SK-N-SH treated with all-trans-retinoic acid at 6 μM for 48 hours (cell line): ENCODE measurements around the gene SF3B3.

ENCODE experiments used
- ATAC-seq: fragments of 200-7000 bp; cut with Tn5 transposase; 3 replicates; pipeline ENCODE4 v1.9.1; 2020; ENCODE audit warnings: mild to moderate bottlenecking, moderate library complexity
- ARNTL ChIP-seq: fragments of 450-650 bp; formaldehyde crosslinking; IDR thresholded peaks from 2 replicates; pipeline ENCODE4 v1.5.0; 2020; ENCODE audit warnings: low read depth, mild to moderate bottlenecking, moderate library complexity, borderline replicate concordance
- BACH2 ChIP-seq: fragments of 250-450 bp; sonication (Bioruptor Pico); IDR thresholded peaks from 2 replicates; pipeline ENCODE4 v1.9.0; 2021; ENCODE audit warnings: mild to moderate bottlenecking, borderline replicate concordance
- CSDC2 ChIP-seq: fragments of 250-450 bp; sonication (Bioruptor Pico); IDR thresholded peaks from 2 replicates; pipeline ENCODE4 v1.5.0; 2020; ENCODE audit warnings: mild to moderate bottlenecking, moderate library complexity
- CSRNP3 ChIP-seq: fragments of 250-450 bp; sonication (Bioruptor Pico); IDR thresholded peaks from 2 replicates; pipeline ENCODE4 v1.5.1; 2021; ENCODE audit warnings: mild to moderate bottlenecking, moderate library complexity
- ESRRG ChIP-seq: fragments of 250-450 bp; sonication (Bioruptor Pico); IDR thresholded peaks from 2 replicates; pipeline ENCODE4 v1.6.1; 2021; ENCODE audit warnings: mild to moderate bottlenecking
- GLIS3 ChIP-seq: fragments of 250-450 bp; sonication (Bioruptor Pico); IDR thresholded peaks from 2 replicates; pipeline ENCODE4 v1.5.0; 2020; ENCODE audit warnings: mild to moderate bottlenecking, moderate library complexity
- ISL1 ChIP-seq: fragments of 250-450 bp; sonication (Bioruptor Pico); IDR thresholded peaks from 2 replicates; pipeline ENCODE4 v2.1.2; 2022; ENCODE audit warnings: mild to moderate bottlenecking, moderate library complexity
- OSR1 ChIP-seq: fragments of 250-450 bp; sonication (Bioruptor Pico); IDR thresholded peaks from 2 replicates; pipeline ENCODE4 v1.8.0; 2022; ENCODE audit warnings: moderate library complexity, mild to moderate bottlenecking, inconsistent platforms
- PPARA ChIP-seq: fragments of 250-450 bp; sonication (Bioruptor Pico); IDR thresholded peaks from 2 replicates; pipeline ENCODE4 v1.5.0; 2020; ENCODE audit warnings: mild to moderate bottlenecking, borderline replicate concordance
- RARB ChIP-seq: fragments of 250-450 bp; sonication (Bioruptor Pico); IDR thresholded peaks from 2 replicates; pipeline ENCODE4 v1.8.0; 2021; ENCODE audit warnings: mild to moderate bottlenecking, moderate library complexity
- SNAI2 ChIP-seq: fragments of 250-450 bp; sonication (Bioruptor Pico); IDR thresholded peaks from 2 replicates; pipeline ENCODE4 v1.5.0; 2020; ENCODE audit warnings: mild to moderate bottlenecking, moderate library complexity
- TCF4 ChIP-seq: fragments of 250-450 bp; sonication (Bioruptor Pico); IDR thresholded peaks from 2 replicates; pipeline ENCODE4 v1.8.0; 2021; ENCODE audit warnings: mild to moderate bottlenecking, moderate library complexity, borderline replicate concordance
- TOX ChIP-seq: fragments of 250-450 bp; sonication (Bioruptor Pico); IDR thresholded peaks from 2 replicates; pipeline ENCODE4 v1.8.0; 2021; ENCODE audit warnings: mild to moderate bottlenecking, moderate library complexity, borderline replicate concordance
- ZC3H10 ChIP-seq: fragments of 250-450 bp; sonication (Bioruptor Pico); IDR thresholded peaks from 2 replicates; pipeline ENCODE4 v1.5.1; 2021; ENCODE audit warnings: mild to moderate bottlenecking, moderate library complexity
- ZNF565 ChIP-seq: fragments of 450-650 bp; formaldehyde crosslinking; conservative IDR thresholded peaks from 2 replicates; pipeline ENCODE4 v1.5.0; 2020; ENCODE audit warnings: low read depth, mild to moderate bottlenecking, moderate library complexity
- ZNF70 ChIP-seq: fragments of 450-650 bp; formaldehyde crosslinking; IDR thresholded peaks from 2 replicates; pipeline ENCODE4 v1.5.0; 2020; ENCODE audit warnings: mild to moderate bottlenecking, moderate library complexity
- ZNF8 ChIP-seq: fragments of 450-650 bp; formaldehyde crosslinking; IDR thresholded peaks from 2 replicates; pipeline ENCODE4 v1.5.0; 2020; ENCODE audit warnings: mild to moderate bottlenecking, moderate library complexity
- TF ChIP-seq, protein P1 (sequence below): fragments of 250-450 bp; sonication (Bioruptor Pico); IDR thresholded peaks from 2 replicates; pipeline ENCODE4 v1.5.0; 2020; ENCODE audit warnings: mild to moderate bottlenecking, moderate library complexity
- TF ChIP-seq, protein P2 (sequence below): fragments of 250-450 bp; sonication (Bioruptor Pico); IDR thresholded peaks from 2 replicates; pipeline ENCODE4 v1.8.0; 2020; ENCODE audit warnings: mild to moderate bottlenecking, moderate library complexity, borderline replicate concordance
- TF ChIP-seq, protein P3 (sequence below): fragments of 250-450 bp; sonication (Bioruptor Pico); IDR thresholded peaks from 2 replicates; pipeline ENCODE4 v1.5.1; 2020; ENCODE audit warnings: low read depth, mild to moderate bottlenecking, moderate library complexity

Gene SF3B3

GRCh38 chr16:70565053-70565452, 41.4 kb downstream of the SF3B3 start:
- ATAC-seq: no peak
- no peak for TF ChIP-seq SNAI2 (CRISPR knock-in tag)
- no peak for TF ChIP-seq GLIS3
- no peak for TF ChIP-seq ZC3H10 (CRISPR knock-in tag)
- TF ChIP-seq ZNF70: no peak
- TF ChIP-seq BACH2: no peak
- no peak for TF ChIP-seq ZNF565 (CRISPR knock-in tag)
- TF ChIP-seq, protein P1, sequence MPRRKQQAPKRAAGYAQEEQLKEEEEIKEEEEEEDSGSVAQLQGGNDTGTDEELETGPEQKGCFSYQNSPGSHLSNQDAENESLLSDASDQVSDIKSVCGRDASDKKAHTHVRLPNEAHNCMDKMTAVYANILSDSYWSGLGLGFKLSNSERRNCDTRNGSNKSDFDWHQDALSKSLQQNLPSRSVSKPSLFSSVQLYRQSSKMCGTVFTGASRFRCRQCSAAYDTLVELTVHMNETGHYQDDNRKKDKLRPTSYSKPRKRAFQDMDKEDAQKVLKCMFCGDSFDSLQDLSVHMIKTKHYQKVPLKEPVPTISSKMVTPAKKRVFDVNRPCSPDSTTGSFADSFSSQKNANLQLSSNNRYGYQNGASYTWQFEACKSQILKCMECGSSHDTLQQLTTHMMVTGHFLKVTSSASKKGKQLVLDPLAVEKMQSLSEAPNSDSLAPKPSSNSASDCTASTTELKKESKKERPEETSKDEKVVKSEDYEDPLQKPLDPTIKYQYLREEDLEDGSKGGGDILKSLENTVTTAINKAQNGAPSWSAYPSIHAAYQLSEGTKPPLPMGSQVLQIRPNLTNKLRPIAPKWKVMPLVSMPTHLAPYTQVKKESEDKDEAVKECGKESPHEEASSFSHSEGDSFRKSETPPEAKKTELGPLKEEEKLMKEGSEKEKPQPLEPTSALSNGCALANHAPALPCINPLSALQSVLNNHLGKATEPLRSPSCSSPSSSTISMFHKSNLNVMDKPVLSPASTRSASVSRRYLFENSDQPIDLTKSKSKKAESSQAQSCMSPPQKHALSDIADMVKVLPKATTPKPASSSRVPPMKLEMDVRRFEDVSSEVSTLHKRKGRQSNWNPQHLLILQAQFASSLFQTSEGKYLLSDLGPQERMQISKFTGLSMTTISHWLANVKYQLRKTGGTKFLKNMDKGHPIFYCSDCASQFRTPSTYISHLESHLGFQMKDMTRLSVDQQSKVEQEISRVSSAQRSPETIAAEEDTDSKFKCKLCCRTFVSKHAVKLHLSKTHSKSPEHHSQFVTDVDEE (CRISPR knock-in tag): no peak
- TF ChIP-seq PPARA: no peak
- no peak for TF ChIP-seq CSRNP3 (CRISPR knock-in tag)
- TF ChIP-seq OSR1 (CRISPR knock-in tag): no peak
- no peak for TF ChIP-seq ISL1 (CRISPR knock-in tag)

DNA sequence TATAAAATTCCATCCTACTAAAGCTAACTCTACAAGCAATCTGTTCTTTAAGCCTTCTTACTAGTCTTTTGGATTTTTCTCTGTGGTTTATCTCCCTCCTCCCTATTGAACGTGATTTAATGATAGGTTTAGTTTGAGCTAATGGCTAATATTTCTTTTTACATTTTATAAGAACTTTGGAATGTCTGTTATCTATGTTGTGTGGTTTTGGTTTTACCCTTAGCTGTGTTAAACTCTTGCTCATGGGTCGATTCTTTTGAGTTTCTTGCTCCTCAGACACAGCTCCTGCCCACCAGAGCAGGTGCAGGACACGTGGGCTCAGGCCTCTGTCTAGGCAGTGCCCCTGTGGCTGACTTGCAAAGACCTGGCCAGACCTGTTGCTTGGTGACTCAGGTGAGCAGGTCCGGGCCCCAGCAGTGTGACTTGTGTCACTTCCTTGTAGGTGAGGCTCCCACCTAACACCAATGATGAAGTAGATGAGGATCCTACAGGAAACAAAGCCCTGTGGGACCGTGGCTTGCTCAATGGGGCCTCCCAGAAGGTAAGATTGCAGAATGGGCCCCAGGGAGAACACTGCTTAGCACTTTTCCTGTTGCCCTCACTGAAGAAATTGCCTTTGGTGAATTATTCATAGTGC, 45.1 kb downstream of the SF3B3 start:
- no peak for TF ChIP-seq RARB (CRISPR knock-in tag)
- no peak for TF ChIP-seq ZNF70
- TF ChIP-seq, protein P1 (CRISPR knock-in tag): no peak
- no peak for TF ChIP-seq ZNF565 (CRISPR knock-in tag)
- no peak for TF ChIP-seq ZC3H10 (CRISPR knock-in tag)
- no peak for TF ChIP-seq TCF4
- TF ChIP-seq ZNF8 (CRISPR knock-in tag): no peak
- TF ChIP-seq ARNTL (CRISPR knock-in tag): no peak
- no peak for TF ChIP-seq ESRRG (CRISPR knock-in tag)
- TF ChIP-seq ISL1 (CRISPR knock-in tag): no peak
- no peak for TF ChIP-seq OSR1 (CRISPR knock-in tag)
- ATAC-seq: no peak

DNA sequence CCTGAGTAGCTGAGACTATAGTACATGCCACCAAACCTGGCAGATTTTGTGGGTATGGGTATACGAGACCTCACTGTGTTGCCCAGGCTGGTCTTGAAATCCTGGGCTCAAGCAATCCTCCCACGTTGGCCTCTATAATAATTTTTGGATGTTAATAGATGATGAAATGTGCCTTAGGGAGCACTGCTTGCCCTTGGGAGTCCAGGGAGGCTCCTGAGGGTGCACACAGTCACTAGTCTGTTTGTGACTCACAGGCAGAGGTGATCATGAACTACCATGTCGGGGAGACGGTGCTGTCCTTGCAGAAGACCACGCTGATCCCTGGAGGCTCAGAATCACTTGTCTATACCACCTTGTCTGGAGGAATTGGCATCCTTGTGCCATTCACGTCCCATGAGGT, 46.1 kb downstream of the SF3B3 start:
- no peak for TF ChIP-seq GLIS3
- TF ChIP-seq, protein P2, sequence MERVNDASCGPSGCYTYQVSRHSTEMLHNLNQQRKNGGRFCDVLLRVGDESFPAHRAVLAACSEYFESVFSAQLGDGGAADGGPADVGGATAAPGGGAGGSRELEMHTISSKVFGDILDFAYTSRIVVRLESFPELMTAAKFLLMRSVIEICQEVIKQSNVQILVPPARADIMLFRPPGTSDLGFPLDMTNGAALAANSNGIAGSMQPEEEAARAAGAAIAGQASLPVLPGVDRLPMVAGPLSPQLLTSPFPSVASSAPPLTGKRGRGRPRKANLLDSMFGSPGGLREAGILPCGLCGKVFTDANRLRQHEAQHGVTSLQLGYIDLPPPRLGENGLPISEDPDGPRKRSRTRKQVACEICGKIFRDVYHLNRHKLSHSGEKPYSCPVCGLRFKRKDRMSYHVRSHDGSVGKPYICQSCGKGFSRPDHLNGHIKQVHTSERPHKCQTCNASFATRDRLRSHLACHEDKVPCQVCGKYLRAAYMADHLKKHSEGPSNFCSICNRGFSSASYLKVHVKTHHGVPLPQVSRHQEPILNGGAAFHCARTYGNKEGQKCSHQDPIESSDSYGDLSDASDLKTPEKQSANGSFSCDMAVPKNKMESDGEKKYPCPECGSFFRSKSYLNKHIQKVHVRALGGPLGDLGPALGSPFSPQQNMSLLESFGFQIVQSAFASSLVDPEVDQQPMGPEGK (CRISPR knock-in tag): no peak
- TF ChIP-seq ISL1 (CRISPR knock-in tag): no peak
- TF ChIP-seq TOX (CRISPR knock-in tag): no peak
- TF ChIP-seq ESRRG (CRISPR knock-in tag): no peak
- no peak for TF ChIP-seq ZNF70
- TF ChIP-seq OSR1 (CRISPR knock-in tag): no peak
- TF ChIP-seq SNAI2 (CRISPR knock-in tag): no peak
- TF ChIP-seq, protein P3, sequence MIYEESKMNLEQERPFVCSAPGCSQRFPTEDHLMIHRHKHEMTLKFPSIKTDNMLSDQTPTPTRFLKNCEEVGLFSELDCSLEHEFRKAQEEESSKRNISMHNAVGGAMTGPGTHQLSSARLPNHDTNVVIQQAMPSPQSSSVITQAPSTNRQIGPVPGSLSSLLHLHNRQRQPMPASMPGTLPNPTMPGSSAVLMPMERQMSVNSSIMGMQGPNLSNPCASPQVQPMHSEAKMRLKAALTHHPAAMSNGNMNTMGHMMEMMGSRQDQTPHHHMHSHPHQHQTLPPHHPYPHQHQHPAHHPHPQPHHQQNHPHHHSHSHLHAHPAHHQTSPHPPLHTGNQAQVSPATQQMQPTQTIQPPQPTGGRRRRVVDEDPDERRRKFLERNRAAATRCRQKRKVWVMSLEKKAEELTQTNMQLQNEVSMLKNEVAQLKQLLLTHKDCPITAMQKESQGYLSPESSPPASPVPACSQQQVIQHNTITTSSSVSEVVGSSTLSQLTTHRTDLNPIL (CRISPR knock-in tag): no peak
- no peak for TF ChIP-seq CSRNP3 (CRISPR knock-in tag)
- no peak for TF ChIP-seq ARNTL (CRISPR knock-in tag)
- TF ChIP-seq BACH2: no peak
- TF ChIP-seq TCF4: no peak
- TF ChIP-seq CSDC2 (CRISPR knock-in tag): no peak
- TF ChIP-seq, protein P1 (CRISPR knock-in tag): no peak
- TF ChIP-seq ZNF8 (CRISPR knock-in tag): no peak
- no peak for ATAC-seq
